ENCODE measurements around the gene LUC7L.
"Not testable (repeated sequence)": the region's sequence is repeated elsewhere in the genome, so short reads cannot be mapped to it uniquely, and the experiment has no call there.

Gene LUC7L

GRCh38 chr16:164827-165538 is 64.3 kb downstream of the LUC7L start:
- no peak for DNase-seq (ENCODE audit: low read depth in 2 of 2)

GRCh38 chr16:164134-164823 is 65.0 kb downstream of the LUC7L start:
- not testable (repeated sequence) for DNase-seq (ENCODE audit: low read depth in 2 of 2)

DNA sequence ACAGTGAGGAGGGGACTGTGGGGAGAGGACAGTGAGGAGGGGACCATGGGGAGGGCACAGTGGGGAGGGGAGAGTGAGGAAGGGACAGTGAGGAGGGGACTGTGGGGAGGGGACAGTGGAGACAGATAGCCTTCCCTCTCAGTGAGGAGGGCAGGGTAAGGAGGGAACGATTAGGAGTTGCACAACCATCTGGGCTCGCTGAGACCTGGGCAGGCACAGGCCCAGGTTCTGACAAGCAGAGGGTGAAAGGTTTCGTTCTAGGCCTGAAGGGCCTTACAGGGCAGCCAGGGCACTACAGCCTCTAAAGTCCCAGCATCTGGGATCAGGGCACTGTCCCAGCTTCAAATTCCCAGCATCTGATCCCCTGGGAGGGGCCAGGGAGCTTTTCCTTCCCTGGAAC is 65.6 kb downstream of the LUC7L start:
- not testable (repeated sequence) for DNase-seq (ENCODE audit: low read depth in 2 of 2)

DNA sequence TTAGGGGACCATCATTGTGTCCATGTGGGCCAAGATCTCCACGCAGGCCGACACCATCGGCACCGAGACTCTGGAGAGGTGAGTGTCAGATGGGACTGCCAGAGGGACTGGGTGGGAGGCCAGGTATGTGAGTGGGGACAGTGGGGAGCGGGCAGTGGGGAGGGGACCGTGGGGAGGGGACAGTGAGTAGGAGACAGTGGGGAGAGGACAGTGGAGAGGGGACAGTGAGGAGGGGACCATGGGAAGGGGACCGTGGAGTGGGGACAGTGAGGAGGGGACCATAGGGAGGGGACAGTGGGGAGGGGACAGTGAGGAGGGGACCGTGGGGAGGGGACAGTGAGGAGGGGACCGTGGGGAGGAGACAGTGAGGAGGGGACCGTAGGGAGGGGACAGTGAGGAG is 66.1 kb downstream of the LUC7L start:
- not testable (repeated sequence) for DNase-seq (ENCODE audit: low read depth in 2 of 2)

DNA sequence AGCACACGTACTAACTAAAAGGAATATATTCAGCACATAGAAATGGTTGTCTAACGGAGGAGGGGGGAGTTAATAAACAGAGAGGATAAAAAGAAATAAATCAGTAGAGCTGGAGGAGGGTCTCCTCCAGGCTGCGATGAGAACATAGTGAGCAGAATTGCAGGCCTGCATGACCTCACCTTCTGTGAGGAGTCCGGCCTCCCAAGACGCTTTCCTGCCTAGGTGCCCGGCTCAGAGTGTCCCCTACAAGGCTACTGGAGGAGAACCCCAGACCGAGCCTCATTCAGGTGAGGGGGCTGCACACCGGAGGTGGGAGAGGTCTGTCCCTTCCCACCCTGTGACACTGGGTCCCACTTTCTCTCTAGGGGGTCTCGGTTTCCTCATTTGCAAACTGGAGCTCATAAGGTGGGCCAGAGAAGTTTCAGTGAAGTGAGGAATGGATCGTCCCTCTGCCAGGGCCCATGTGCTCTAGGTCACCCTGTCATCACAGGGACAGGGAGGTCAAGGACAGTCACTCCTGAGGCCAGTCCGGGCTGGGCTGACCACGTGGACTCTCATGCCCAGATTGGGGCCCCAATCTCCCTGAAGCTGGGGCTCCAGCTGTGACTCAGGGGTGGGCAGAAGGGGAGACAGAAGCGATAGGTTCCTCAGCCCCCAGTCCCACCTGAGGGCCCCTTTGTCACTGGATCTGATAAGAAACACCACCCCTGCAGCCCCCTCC is 66.8 kb downstream of the LUC7L start:
- no peak for DNase-seq (ENCODE audit: low read depth in 2 of 2)

- no peak for DNase-seq (ENCODE audit: low read depth in 2 of 2)
Measured at GRCh38 chr16:160691-161190, 68.5 kb downstream of the LUC7L start.

DNA sequence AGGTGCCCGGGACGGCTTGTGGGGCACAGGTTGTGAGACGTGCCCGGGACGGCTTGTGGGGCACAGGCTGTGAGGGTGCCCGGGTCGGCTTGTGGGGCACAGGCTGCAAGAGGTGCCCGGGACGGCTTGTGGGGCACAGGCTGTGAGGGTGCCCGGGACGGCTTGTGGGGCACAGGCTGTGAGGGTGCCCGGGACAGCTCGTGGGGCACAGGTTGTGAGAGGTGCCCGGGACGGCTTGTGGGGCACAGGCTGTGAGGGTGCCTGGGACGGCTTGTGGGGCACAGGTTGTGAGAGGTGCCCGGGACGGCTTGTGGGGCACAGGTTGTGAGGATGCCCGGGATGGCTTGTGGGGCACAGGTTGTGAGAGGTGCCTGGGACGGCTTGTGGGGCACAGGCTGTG is 69.0 kb downstream of the LUC7L start:
- DNase-seq (ENCODE audit: low read depth in 2 of 2) = not testable (repeated sequence)

GRCh38 chr16:159136-159849 is 70.0 kb downstream of the LUC7L start:
- DNase-seq (ENCODE audit: low read depth in 2 of 2) = no peak

DNA sequence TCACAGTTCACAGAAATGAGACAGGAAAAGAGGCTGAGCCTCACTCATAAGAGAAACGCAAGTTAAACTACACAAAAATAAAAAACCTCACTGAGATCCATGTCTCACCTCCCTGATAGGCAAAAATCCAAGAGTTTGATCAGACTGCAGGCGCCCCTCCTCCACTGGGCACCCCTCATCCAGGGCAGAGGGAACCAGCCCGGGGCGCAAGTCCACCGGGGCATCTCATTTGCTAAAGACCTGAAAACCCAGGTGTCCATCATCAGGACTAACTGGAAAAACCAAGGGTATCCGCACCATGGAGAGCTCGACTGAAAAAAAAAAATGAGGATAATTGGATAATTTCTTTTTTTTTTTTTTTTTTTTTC is 74.2 kb downstream of the LUC7L start:
- no peak for DNase-seq (ENCODE audit: low read depth in 2 of 2)

- no peak for DNase-seq (ENCODE audit: low read depth in 2 of 2)
Measured at GRCh38 chr16:154217-155030, 74.8 kb downstream of the LUC7L start.

DNA sequence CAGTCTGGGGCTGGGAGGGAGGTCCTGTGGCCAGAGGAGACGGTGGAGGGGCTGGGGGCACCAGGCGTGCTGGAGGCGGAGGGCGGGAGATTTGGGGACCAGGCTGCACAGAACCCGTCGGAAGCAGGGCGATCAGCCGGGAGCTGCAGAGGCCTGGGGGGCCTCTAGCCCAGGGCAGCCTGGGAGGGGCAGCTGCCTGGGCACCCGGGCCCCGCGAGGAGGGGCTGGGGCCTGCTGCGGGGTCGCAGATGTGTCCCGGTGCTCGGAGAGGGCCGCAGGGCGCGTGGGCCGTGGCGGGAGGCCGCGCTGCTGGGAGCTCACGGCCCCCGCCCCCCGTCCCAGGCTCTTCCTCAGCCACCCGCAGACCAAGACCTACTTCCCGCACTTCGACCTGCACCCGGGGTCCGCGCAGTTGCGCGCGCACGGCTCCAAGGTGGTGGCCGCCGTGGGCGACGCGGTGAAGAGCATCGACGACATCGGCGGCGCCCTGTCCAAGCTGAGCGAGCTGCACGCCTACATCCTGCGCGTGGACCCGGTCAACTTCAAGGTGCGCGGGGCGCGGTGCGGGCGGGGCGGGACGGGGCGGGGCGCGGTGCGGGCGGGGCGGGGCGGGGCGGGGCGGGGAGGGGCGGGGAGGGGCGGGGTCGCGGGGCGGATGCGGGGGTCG is 75.6 kb downstream of the LUC7L start:
- DNase-seq (ENCODE audit: low read depth in 2 of 2) = not testable (repeated sequence)

- DNase-seq (ENCODE audit: low read depth in 2 of 2) = not testable (repeated sequence)
Measured at GRCh38 chr16:153129-153521, 76.1 kb downstream of the LUC7L start.

GRCh38 chr16:152141-153128 is 76.8 kb downstream of the LUC7L start, which contains the start of gene HBZ:
Gene HBZ, plus strand, starts transcription at chr16:152644. Its CDS starts 266 bp downstream, at chr16:152910.
- no peak for DNase-seq (ENCODE audit: low read depth in 2 of 2)

DNA sequence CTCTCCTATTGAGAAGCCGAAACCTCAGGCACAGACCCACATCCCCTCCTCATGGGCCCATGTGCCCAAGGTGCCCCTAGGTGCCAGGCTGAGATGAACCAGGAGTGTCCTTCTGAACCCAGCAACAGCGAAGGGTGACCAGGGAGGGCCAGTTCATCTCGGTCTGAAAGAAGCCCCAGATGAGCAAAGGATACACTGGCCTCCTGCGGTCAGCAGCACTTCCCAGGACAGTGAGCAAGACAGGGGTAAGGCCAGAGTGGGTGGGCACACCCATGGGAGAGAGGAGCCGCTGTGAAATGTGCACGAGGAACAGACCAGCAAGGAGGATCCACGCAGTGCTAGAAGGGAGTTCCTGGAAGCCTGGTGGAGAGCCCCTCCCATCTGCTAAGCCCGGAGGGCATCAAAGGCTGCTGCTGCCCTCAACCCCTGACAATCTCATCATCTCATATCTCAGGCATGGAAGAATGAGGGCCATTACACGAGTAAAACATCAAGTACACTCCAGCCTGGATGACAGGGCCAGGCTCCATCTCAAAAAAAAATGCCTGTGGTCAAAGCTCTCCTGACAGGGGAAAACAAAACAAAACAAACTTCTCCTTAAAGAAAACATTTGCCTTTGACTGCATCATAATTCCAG is 80.1 kb downstream of the LUC7L start:
- DNase-seq (ENCODE audit: low read depth in 2 of 2) = no peak

- no peak for DNase-seq (ENCODE audit: low read depth in 2 of 2)
Measured at GRCh38 chr16:146646-147045, 82.6 kb downstream of the LUC7L start.

DNA sequence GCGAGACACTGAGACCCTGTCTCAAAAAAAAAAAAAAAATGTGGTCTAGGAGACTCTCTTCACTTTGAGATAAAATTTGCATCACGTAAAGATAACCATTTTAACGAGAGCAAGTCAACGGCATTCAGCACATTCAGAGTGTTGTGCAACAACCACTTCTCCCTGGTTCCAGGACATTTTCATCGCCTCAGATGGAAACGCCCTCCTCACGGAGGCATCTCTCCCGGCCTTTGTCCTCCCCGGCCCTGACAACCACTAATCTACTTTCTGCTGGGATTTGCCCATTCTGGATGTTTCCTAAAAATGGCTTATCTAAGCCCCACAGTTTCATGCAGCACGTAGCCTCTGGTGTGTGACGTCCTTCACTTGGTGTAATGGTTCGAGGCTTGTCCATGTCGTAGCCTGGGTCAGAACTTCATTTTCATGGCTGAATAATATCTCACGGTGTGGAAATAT is 84.4 kb downstream of the LUC7L start:
- DNase-seq (ENCODE audit: low read depth in 2 of 2) = no peak

DNA sequence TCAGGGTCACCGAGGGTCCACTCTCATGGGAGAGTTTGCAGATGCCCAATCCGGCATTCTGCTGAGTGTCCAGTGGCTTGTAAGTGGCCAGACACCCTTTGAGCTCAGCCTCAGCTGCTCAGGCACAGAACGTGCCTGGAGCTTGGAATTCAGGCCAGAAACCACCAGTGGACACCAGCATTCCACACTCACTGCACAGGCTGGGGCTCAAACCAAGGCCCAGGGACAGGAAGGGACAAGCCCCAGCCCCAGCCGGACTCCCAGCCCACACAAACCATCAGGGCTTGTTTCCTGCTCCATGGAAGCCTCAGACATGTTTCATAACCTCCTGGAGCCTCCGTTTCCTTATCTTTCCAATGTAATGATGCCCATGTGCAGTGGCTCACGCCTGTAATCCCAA is 85.8 kb downstream of the LUC7L start:
- DNase-seq (ENCODE audit: low read depth in 2 of 2) = no peak

DNA sequence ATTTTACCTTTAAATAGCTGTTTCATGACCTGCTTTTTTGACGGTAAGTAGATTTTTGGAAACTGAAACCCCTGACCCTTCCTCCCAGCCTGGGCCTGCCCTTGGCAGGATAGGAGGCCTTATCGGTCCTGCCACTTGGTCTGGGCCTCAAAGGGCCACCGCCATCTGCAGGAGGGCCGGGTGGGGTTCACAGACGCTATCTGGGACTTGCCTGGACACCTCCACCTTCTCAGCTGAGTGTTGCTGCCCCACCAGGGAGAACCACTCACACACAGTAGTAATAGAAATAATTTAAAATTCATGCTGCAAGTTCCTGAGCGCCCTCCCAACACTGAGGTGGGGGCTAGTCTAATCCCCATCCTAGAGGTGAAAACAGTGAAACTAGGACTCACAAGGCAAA is 86.2 kb downstream of the LUC7L start:
- no peak for DNase-seq (ENCODE audit: low read depth in 2 of 2)

Measured in fibroblast of skin of left biceps (primary cell).